ENCODE data around the gene METTL25B. TPM values are rescaled to one million over a fixed set of nuclear protein-coding genes. Genes with fewer than 3 reads are reported as not detected.

Gene METTL25B
- total RNA-seq, 4 donors from 2014 or later, result 37.4 to 40.8 (median 39.0) TPM

DNA sequence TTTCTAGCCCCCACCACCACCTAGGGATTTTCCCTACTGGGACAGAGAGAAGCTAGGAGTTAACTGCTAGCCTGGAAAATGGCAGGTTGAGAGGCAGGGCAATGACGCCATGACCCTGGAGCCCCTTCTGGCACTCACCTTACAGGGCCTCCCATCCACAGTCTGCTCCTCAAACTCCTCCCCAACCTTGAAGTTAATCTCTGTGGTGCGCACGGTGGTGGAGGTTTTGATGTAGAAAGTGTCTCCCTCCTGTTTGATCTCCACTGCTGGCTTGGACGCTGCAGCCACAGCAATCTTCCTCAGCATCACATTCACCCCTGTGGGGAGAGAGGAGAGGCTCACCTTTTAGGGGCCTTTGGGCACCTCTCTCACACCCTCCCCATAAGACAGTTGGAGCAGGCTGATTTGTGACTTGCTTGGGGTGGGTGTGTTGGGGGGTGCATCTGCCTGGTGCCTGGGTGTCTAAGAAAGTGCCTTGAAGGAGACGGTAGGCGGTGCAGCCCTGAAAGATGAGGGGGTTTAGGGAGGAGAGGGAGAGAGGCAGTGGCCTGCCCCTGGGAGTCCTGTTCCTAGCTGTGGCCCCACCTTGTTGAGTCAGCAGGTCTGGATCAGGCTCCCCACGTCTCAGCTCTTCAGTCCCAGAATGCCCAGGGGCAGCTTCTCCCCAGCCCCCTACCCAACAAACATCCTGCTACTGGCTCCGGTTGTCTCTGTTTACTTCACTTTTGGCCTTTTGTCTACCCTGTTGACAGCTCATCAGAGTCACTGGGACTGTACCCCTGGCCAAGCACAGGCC, 27.3 kb upstream of the METTL25B start:
- Histone ChIP-seq H3K36me3 (no peaks in the 10 kb centered on the region), H3K27ac (no peak overlapping the region), H3K4me1 (peaks cover 14 to 19% (median 16%) of the 10 kb centered on the region in 4 donors), H3K4me3 (no peak overlapping the region), H3K27me3 (peaks cover 56% of the 10 kb centered on the region), H3K9me3 (no peaks in the 10 kb centered on the region)
- TF ChIP-seq POLR2A (IDR thresholded peaks at IDR 0.05), result no peak
- TF ChIP-seq CTCF (IDR thresholded peaks at IDR 0.05), result no peak
- no peak for TF ChIP-seq EP300 (IDR thresholded peaks at IDR 0.05; ENCODE audit: low read depth)
- no peak for TF ChIP-seq POLR2AphosphoS5 (IDR thresholded peaks at IDR 0.05)
- in situ Hi-C loops (cut with MboI; ENCODE audit: low pct_ligation_motif_present in 1 of 4, low pct_unique_long_range_greater_than_20kb in 1 of 4, low sequenced_read_pairs in 3 of 4), result loop anchor here in 1 of 4 donors (10.0 kb wide), 1 partner anchor 164 kb away; the partner anchor contains the start of gene NTRK1
- intact Hi-C loops (cut with DNase I; ENCODE audit: low total_unique reads), result no loop called here
- WGBS, 2 donors (ENCODE audit: low coverage in 1 of 2), result 69% methylated on average over 8 of the region's 8 CpGs; no CpG with 5 or more reads in 1 of the 2 donors
- no peak for DNase-seq

DNA sequence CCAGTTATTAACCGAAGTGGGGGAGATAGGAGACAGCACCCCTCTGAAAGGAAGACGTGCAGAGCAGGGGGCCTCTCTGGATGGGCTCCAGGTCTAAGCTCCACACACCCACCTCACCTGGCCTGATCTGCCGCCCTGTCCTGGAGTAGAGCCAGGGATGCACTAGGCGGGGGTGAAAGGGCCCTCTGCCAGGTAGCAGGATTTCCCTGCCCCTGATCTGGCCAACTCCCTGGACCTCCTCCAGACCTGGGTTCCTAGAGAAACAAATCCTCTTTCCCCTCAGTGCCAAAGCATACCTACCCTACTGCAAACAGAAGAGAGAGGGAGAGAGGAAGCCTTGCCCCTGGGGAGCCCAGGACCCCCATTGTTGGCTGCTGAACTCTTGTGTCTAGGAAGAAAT, 24.9 kb upstream of the METTL25B start:
- peaks cover 23 to 36% (median 28%) of the 10 kb centered on the region in 4 donors for H3K4me1 ChIP-seq
- H3K27me3 ChIP-seq, result peaks cover 56% of the 10 kb centered on the region
- WGBS, 2 donors (ENCODE audit: low coverage in 1 of 2), result 66% methylated on average over 4 of the region's 4 CpGs; no CpG with 5 or more reads in 1 of the 2 donors
- no peak overlapping the region for H3K27ac ChIP-seq
- no peak for TF ChIP-seq CTCF (IDR thresholded peaks at IDR 0.05)
- TF ChIP-seq EP300 (IDR thresholded peaks at IDR 0.05; ENCODE audit: low read depth), result no peak
- TF ChIP-seq POLR2AphosphoS5 (IDR thresholded peaks at IDR 0.05), result no peak
- TF ChIP-seq POLR2A (IDR thresholded peaks at IDR 0.05), result no peak
- H3K4me3 ChIP-seq, result no peak overlapping the region
- H3K9me3 ChIP-seq, result no peaks in the 10 kb centered on the region
- no peaks in the 10 kb centered on the region for H3K36me3 ChIP-seq
- no peak for DNase-seq
- in situ Hi-C loops (cut with MboI; ENCODE audit: low pct_ligation_motif_present in 1 of 4, low pct_unique_long_range_greater_than_20kb in 1 of 4, low sequenced_read_pairs in 3 of 4), result loop anchor here in 1 of 4 donors (10.0 kb wide), 1 partner anchor 161 kb away; the partner anchor contains the start of gene NTRK1
- intact Hi-C loops (cut with DNase I; ENCODE audit: low total_unique reads), result no loop called here

- H3K4me3 ChIP-seq, result no peak overlapping the region
- in situ Hi-C loops (cut with MboI; ENCODE audit: low pct_ligation_motif_present in 1 of 4, low pct_unique_long_range_greater_than_20kb in 1 of 4, low sequenced_read_pairs in 3 of 4), result loop anchor here in 1 of 4 donors (10.0 kb wide), 1 partner anchor 161 kb away; the partner anchor contains the start of gene NTRK1
These were observed 24.5 kb upstream of the METTL25B start for GRCh38 chr1:156703741-156704140.

More at GRCh38 chr1:156703741-156704140, 24.5 kb upstream of the METTL25B start:
- Histone ChIP-seq H3K27ac (no peak overlapping the region), H3K4me1 (peaks cover 23 to 36% (median 28%) of the 10 kb centered on the region in 4 donors), H3K9me3 (no peaks in the 10 kb centered on the region), H3K36me3 (no peaks in the 10 kb centered on the region), H3K27me3 (peaks cover 56% of the 10 kb centered on the region)
- intact Hi-C loops (cut with DNase I; ENCODE audit: low total_unique reads), result no loop called here
- 38% methylated on average over 4 of the region's 4 CpGs; no CpG with 5 or more reads in 1 of the 2 donors for WGBS, 2 donors (ENCODE audit: low coverage in 1 of 2)
- no peak for DNase-seq
- TF ChIP-seq EP300 (IDR thresholded peaks at IDR 0.05; ENCODE audit: low read depth), result no peak
- no peak for TF ChIP-seq CTCF (IDR thresholded peaks at IDR 0.05)
- no peak for TF ChIP-seq POLR2A (IDR thresholded peaks at IDR 0.05)
- TF ChIP-seq POLR2AphosphoS5 (IDR thresholded peaks at IDR 0.05), result no peak

Data from transverse colon (tissue), 4 donors.